Memory B cell (primary cell): ENCODE results near the gene CNOT3.
"Not testable (repeated sequence)": the region's sequence is repeated elsewhere in the genome, so short reads cannot be mapped to it uniquely, and the experiment has no call there.

Experiments
- ATAC-seq: fragments of 150-1000 bp; cut with Tn5 transposase; 2 replicates; pipeline ENCODE4 v1.10.0; 2021; ENCODE audit warnings: low read depth, mild to moderate bottlenecking, moderate library complexity
- DNase-seq, 2 donors: peaks; one replicate each; pipeline ENCODE4 v3.0.0; 2022; ENCODE audit warnings: low spot score in 2 of 2
- H3K27ac Mint-ChIP-seq: one replicate; pipeline ENCODE4 v1.8.0; 2022; ENCODE audit warnings: mild to moderate bottlenecking, moderate library complexity, mixed read lengths
- H3K27me3 Mint-ChIP-seq: one replicate; pipeline ENCODE4 v1.8.0; 2022; ENCODE audit warnings: mixed read lengths
- H3K36me3 Mint-ChIP-seq: one replicate; pipeline ENCODE4 v1.8.0; 2022; ENCODE audit warnings: mild to moderate bottlenecking, mixed read lengths
- H3K4me1 Mint-ChIP-seq: one replicate; pipeline ENCODE4 v1.8.0; 2022; ENCODE audit warnings: mixed read lengths
- H3K4me3 Mint-ChIP-seq: one replicate; pipeline ENCODE4 v1.8.0; 2022; ENCODE audit warnings: mild to moderate bottlenecking, moderate library complexity, mixed read lengths
- H3K9me3 Mint-ChIP-seq: one replicate; pipeline ENCODE4 v1.8.0; 2022; ENCODE audit warnings: mixed read lengths

CNOT3 gene

GRCh38 chr19:54179921-54180461 lies 42.4 kb downstream of the CNOT3 start:
- Mint-ChIP-seq H3K27me3 (no peaks in the 10 kb centered on the region), H3K4me3 (no peak overlapping the region), H3K4me1 (peaks cover 4% of the 10 kb centered on the region), H3K27ac (no peak overlapping the region), H3K36me3 (peaks cover 6% of the 10 kb centered on the region), H3K9me3 (no peaks in the 10 kb centered on the region)
- no peak for DNase-seq
- peak; percentile 45 for ATAC-seq

GRCh38 chr19:54180691-54181091 lies 43.1 kb downstream of the CNOT3 start:
- peaks cover 7% of the 10 kb centered on the region for H3K36me3 Mint-ChIP-seq
- DNase-seq (no peak), ATAC-seq (no peak)
- peaks cover 4% of the 10 kb centered on the region for H3K4me1 Mint-ChIP-seq
- no peaks in the 10 kb centered on the region for H3K9me3 Mint-ChIP-seq
- no peaks in the 10 kb centered on the region for H3K27me3 Mint-ChIP-seq
- H3K4me3 Mint-ChIP-seq, result no peak overlapping the region
- H3K27ac Mint-ChIP-seq, result no peak overlapping the region

GRCh38 chr19:54181894-54182293 lies 44.3 kb downstream of the CNOT3 start:
- not testable (repeated sequence) for DNase-seq, H3K27ac Mint-ChIP-seq, ATAC-seq, H3K4me3 Mint-ChIP-seq, H3K27me3 Mint-ChIP-seq, H3K36me3 Mint-ChIP-seq, H3K9me3 Mint-ChIP-seq, H3K4me1 Mint-ChIP-seq

- Mint-ChIP-seq H3K27ac (no peak overlapping the region), H3K27me3 (no peaks in the 10 kb centered on the region), H3K36me3 (peaks cover 12% of the 10 kb centered on the region), H3K9me3 (no peaks in the 10 kb centered on the region), H3K4me1 (peaks cover 14% of the 10 kb centered on the region), H3K4me3 (no peak overlapping the region)
- DNase-seq, result no peak
- ATAC-seq, result no peak
Measured at GRCh38 chr19:54183431-54183830, 45.9 kb downstream of the CNOT3 start.

GRCh38 chr19:54186351-54186750 lies 48.8 kb downstream of the CNOT3 start:
- no peak for ATAC-seq
- Mint-ChIP-seq H3K9me3 (no peaks in the 10 kb centered on the region), H3K4me3 (no peak overlapping the region), H3K36me3 (peaks cover 9% of the 10 kb centered on the region), H3K27ac (no peak overlapping the region), H3K4me1 (peaks cover 10% of the 10 kb centered on the region), H3K27me3 (no peaks in the 10 kb centered on the region)
- no peak for DNase-seq

GRCh38 chr19:54186934-54187381 lies 49.4 kb downstream of the CNOT3 start:
- Mint-ChIP-seq H3K9me3 (no peaks in the 10 kb centered on the region), H3K27me3 (no peaks in the 10 kb centered on the region), H3K36me3 (peaks cover 8% of the 10 kb centered on the region), H3K27ac (peak overlapping the region; percentile 25), H3K4me3 (peak overlapping the region; percentile 95), H3K4me1 (peaks cover 15% of the 10 kb centered on the region)
- ATAC-seq (no peak), DNase-seq (no peak)

GRCh38 chr19:54188215-54188871 lies 50.8 kb downstream of the CNOT3 start:
- DNase-seq (no peak), ATAC-seq (no peak)
- Mint-ChIP-seq H3K36me3 (peaks cover 10% of the 10 kb centered on the region), H3K4me1 (peaks cover 17% of the 10 kb centered on the region), H3K27me3 (no peaks in the 10 kb centered on the region), H3K9me3 (no peaks in the 10 kb centered on the region), H3K27ac (peak overlapping the region; percentile 64), H3K4me3 (peak overlapping the region; percentile 95)

- peak; percentile 3 for ATAC-seq
Measured at GRCh38 chr19:54189145-54189734, 51.7 kb downstream of the CNOT3 start, which contains the start of gene MBOAT7. Gene MBOAT7, minus strand, starts transcription at chr19:54189580. Its CDS starts 1,072 bp downstream, at chr19:54188508.

GRCh38 chr19:54189735-54190502 lies 52.4 kb downstream of the CNOT3 start:
- H3K4me1 Mint-ChIP-seq, result peaks cover 17% of the 10 kb centered on the region
- ATAC-seq, result peak; percentile 48
- DNase-seq, result peak; percentile 99 to 100
- peak overlapping the region; percentile 95 for H3K4me3 Mint-ChIP-seq
- H3K27me3 Mint-ChIP-seq, result no peaks in the 10 kb centered on the region
- peak overlapping the region; percentile 100 for H3K27ac Mint-ChIP-seq
- H3K9me3 Mint-ChIP-seq, result no peaks in the 10 kb centered on the region
- peaks cover 10% of the 10 kb centered on the region for H3K36me3 Mint-ChIP-seq

More at GRCh38 chr19:54189145-54189734, 51.7 kb downstream of the CNOT3 start, which contains the start of gene MBOAT7:
- H3K27me3 Mint-ChIP-seq, result no peaks in the 10 kb centered on the region
- peaks cover 9% of the 10 kb centered on the region for H3K36me3 Mint-ChIP-seq
- peaks cover 17% of the 10 kb centered on the region for H3K4me1 Mint-ChIP-seq
- no peak for DNase-seq
- peak within 1 kb of the TSS; percentile 100 for H3K27ac Mint-ChIP-seq
- H3K9me3 Mint-ChIP-seq, result no peaks in the 10 kb centered on the region
- H3K4me3 Mint-ChIP-seq, result peak within 1 kb of the TSS; percentile 95

GRCh38 chr19:54190503-54191010 lies 53.0 kb downstream of the CNOT3 start:
- H3K27ac Mint-ChIP-seq, result peak overlapping the region; percentile 100
- H3K27me3 Mint-ChIP-seq, result no peaks in the 10 kb centered on the region
- H3K36me3 Mint-ChIP-seq, result peaks cover 11% of the 10 kb centered on the region
- H3K4me3 Mint-ChIP-seq, result peak overlapping the region; percentile 95
- peaks cover 17% of the 10 kb centered on the region for H3K4me1 Mint-ChIP-seq
- DNase-seq, result peak; percentile 99 to 100
- no peaks in the 10 kb centered on the region for H3K9me3 Mint-ChIP-seq
- ATAC-seq, result peak; percentile 57

GRCh38 chr19:54191011-54191810 lies 53.6 kb downstream of the CNOT3 start, which contains the start of gene TSEN34:
Gene TSEN34, plus strand, starts transcription at chr19:54191308. Its CDS starts 57 bp downstream, at chr19:54191365.
- Mint-ChIP-seq H3K4me1 (peaks cover 17% of the 10 kb centered on the region), H3K9me3 (no peaks in the 10 kb centered on the region), H3K4me3 (peak within 1 kb of the TSS; percentile 95), H3K27me3 (no peaks in the 10 kb centered on the region), H3K27ac (peak within 1 kb of the TSS; percentile 100), H3K36me3 (peaks cover 11% of the 10 kb centered on the region)
- peak; percentile 28 for ATAC-seq
- DNase-seq, result peak; percentile 91 to 94

GRCh38 chr19:54191811-54192453 lies 54.4 kb downstream of the CNOT3 start:
- Mint-ChIP-seq H3K27me3 (no peaks in the 10 kb centered on the region), H3K9me3 (no peaks in the 10 kb centered on the region), H3K27ac (no peak overlapping the region), H3K36me3 (peaks cover 8% of the 10 kb centered on the region), H3K4me3 (peak overlapping the region; percentile 95), H3K4me1 (peaks cover 17% of the 10 kb centered on the region)
- ATAC-seq, result no peak
- DNase-seq, result no peak

- ATAC-seq (no peak), DNase-seq (no peak)
- Mint-ChIP-seq H3K4me3 (peak overlapping the region; percentile 34), H3K27ac (no peak overlapping the region), H3K9me3 (no peaks in the 10 kb centered on the region), H3K27me3 (no peaks in the 10 kb centered on the region), H3K36me3 (peaks cover 6% of the 10 kb centered on the region), H3K4me1 (peaks cover 7% of the 10 kb centered on the region)
Measured at GRCh38 chr19:54193011-54193410, 55.4 kb downstream of the CNOT3 start.
